ENCODE results near the gene NR0B1. TPM values are rescaled to one million over a fixed set of nuclear protein-coding genes. Genes with fewer than 3 reads are reported as not detected.

NR0B1 gene
- total and polyA plus RNA-seq, 2 donors from 2014 or later = 0.16 TPM; not detected in 1

- no peak for DNase-seq
- H3K9ac ChIP-seq (ENCODE audit: low read length in 3 of 3) = no peak overlapping the region
- H3K4me1 ChIP-seq (ENCODE audit: control insufficient read depth in 2 of 3, insufficient read depth in 2 of 3, low read depth in 1 of 3, low read length in 3 of 3) = no peaks in the 10 kb centered on the region
- H3K36me3 ChIP-seq (ENCODE audit: control insufficient read depth in 2 of 3, insufficient read depth in 3 of 3, low read length in 3 of 3) = no peaks in the 10 kb centered on the region
- no peak for TF ChIP-seq CTCF (IDR thresholded peaks at IDR 0.05; ENCODE audit: borderline replicate concordance, extremely low read depth, insufficient read depth)
- intact Hi-C loops (cut with DNase I) = no loop called here
- no peak overlapping the region for H3K27ac ChIP-seq (ENCODE audit: low read depth in 2 of 2, low read length in 2 of 2)
- FAIRE-seq = no peak
- H3K27me3 ChIP-seq (ENCODE audit: control insufficient read depth, insufficient read depth, low read length) = no peaks in the 10 kb centered on the region
- no peak overlapping the region for H3K4me3 ChIP-seq (ENCODE audit: low read length in 3 of 3)
- no peaks in the 10 kb centered on the region for H3K9me3 ChIP-seq (ENCODE audit: control insufficient read depth in 2 of 3, insufficient read depth in 1 of 3, low read length in 3 of 3)
These were observed 38.6 kb downstream of the NR0B1 start for GRCh38 chrX:30270639-30271038.

GRCh38 chrX:30262763-30263162 is 46.4 kb downstream of the NR0B1 start:
- no peaks in the 10 kb centered on the region for H3K36me3 ChIP-seq (ENCODE audit: control insufficient read depth in 2 of 3, insufficient read depth in 3 of 3, low read length in 3 of 3)
- H3K4me1 ChIP-seq (ENCODE audit: control insufficient read depth in 2 of 3, insufficient read depth in 2 of 3, low read depth in 1 of 3, low read length in 3 of 3) = no peaks in the 10 kb centered on the region
- intact Hi-C loops (cut with DNase I) = no loop called here
- H3K9ac ChIP-seq (ENCODE audit: low read length in 3 of 3) = no peak overlapping the region
- no peaks in the 10 kb centered on the region for H3K9me3 ChIP-seq (ENCODE audit: control insufficient read depth in 2 of 3, insufficient read depth in 1 of 3, low read length in 3 of 3)
- DNase-seq (no peak), FAIRE-seq (no peak)
- H3K27ac ChIP-seq (ENCODE audit: low read depth in 2 of 2, low read length in 2 of 2) = no peak overlapping the region
- TF ChIP-seq CTCF (IDR thresholded peaks at IDR 0.05; ENCODE audit: borderline replicate concordance, extremely low read depth, insufficient read depth) = no peak
- no peaks in the 10 kb centered on the region for H3K27me3 ChIP-seq (ENCODE audit: control insufficient read depth, insufficient read depth, low read length)
- H3K4me3 ChIP-seq (ENCODE audit: low read length in 3 of 3) = no peak overlapping the region

- intact Hi-C loops (cut with DNase I) = no loop called here
- Histone ChIP-seq H3K9me3 (ENCODE audit: control insufficient read depth in 2 of 3, insufficient read depth in 1 of 3, low read length in 3 of 3) (no peaks in the 10 kb centered on the region), H3K27ac (ENCODE audit: low read depth in 2 of 2, low read length in 2 of 2) (no peak overlapping the region), H3K27me3 (ENCODE audit: control insufficient read depth, insufficient read depth, low read length) (no peaks in the 10 kb centered on the region), H3K4me3 (ENCODE audit: low read length in 3 of 3) (no peak overlapping the region), H3K36me3 (ENCODE audit: control insufficient read depth in 2 of 3, insufficient read depth in 3 of 3, low read length in 3 of 3) (no peaks in the 10 kb centered on the region), H3K9ac (ENCODE audit: low read length in 3 of 3) (no peak overlapping the region), H3K4me1 (ENCODE audit: control insufficient read depth in 2 of 3, insufficient read depth in 2 of 3, low read depth in 1 of 3, low read length in 3 of 3) (no peaks in the 10 kb centered on the region)
- no peak for DNase-seq
- FAIRE-seq = no peak
- no peak for TF ChIP-seq CTCF (IDR thresholded peaks at IDR 0.05; ENCODE audit: borderline replicate concordance, extremely low read depth, insufficient read depth)
These were observed 48.2 kb downstream of the NR0B1 start for GRCh38 chrX:30261012-30261411.

GRCh38 chrX:30259927-30260326 is 49.3 kb downstream of the NR0B1 start:
- Histone ChIP-seq H3K4me3 (ENCODE audit: low read length in 3 of 3) (no peak overlapping the region), H3K4me1 (ENCODE audit: control insufficient read depth in 2 of 3, insufficient read depth in 2 of 3, low read depth in 1 of 3, low read length in 3 of 3) (no peaks in the 10 kb centered on the region), H3K9ac (ENCODE audit: low read length in 3 of 3) (no peak overlapping the region), H3K36me3 (ENCODE audit: control insufficient read depth in 2 of 3, insufficient read depth in 3 of 3, low read length in 3 of 3) (no peaks in the 10 kb centered on the region), H3K27ac (ENCODE audit: low read depth in 2 of 2, low read length in 2 of 2) (no peak overlapping the region), H3K27me3 (ENCODE audit: control insufficient read depth, insufficient read depth, low read length) (no peaks in the 10 kb centered on the region), H3K9me3 (ENCODE audit: control insufficient read depth in 2 of 3, insufficient read depth in 1 of 3, low read length in 3 of 3) (no peaks in the 10 kb centered on the region)
- intact Hi-C loops (cut with DNase I) = no loop called here
- no peak for DNase-seq
- no peak for TF ChIP-seq CTCF (IDR thresholded peaks at IDR 0.05; ENCODE audit: borderline replicate concordance, extremely low read depth, insufficient read depth)
- no peak for FAIRE-seq
